22Rv1 (cell line): Measurements from ENCODE around the gene ATXN10.
"Not testable (repeated sequence)": the region's sequence is repeated elsewhere in the genome, so short reads cannot be mapped to it uniquely, and the experiment has no call there.

Source experiments
- H3K27ac ChIP-seq: fragments of 450-650 bp; 2 replicates; pipeline ENCODE4 v1.5.1; 2017
- ZFX ChIP-seq: fragments of 450-650 bp; IDR thresholded peaks from 2 replicates; pipeline ENCODE4 v1.6.1; 2017; ENCODE audit warnings: antibody characterized with exemption, borderline replicate concordance
- TF ChIP-seq, protein P1 (sequence below): fragments of 450-650 bp; IDR thresholded peaks from 2 replicates; pipeline ENCODE4 v1.5.1; 2017; ENCODE audit warnings: mild to moderate bottlenecking

Gene ATXN10

GRCh38 chr22:45793161-45793560, 121.5 kb downstream of the ATXN10 start:
- TF ChIP-seq, protein P1, sequence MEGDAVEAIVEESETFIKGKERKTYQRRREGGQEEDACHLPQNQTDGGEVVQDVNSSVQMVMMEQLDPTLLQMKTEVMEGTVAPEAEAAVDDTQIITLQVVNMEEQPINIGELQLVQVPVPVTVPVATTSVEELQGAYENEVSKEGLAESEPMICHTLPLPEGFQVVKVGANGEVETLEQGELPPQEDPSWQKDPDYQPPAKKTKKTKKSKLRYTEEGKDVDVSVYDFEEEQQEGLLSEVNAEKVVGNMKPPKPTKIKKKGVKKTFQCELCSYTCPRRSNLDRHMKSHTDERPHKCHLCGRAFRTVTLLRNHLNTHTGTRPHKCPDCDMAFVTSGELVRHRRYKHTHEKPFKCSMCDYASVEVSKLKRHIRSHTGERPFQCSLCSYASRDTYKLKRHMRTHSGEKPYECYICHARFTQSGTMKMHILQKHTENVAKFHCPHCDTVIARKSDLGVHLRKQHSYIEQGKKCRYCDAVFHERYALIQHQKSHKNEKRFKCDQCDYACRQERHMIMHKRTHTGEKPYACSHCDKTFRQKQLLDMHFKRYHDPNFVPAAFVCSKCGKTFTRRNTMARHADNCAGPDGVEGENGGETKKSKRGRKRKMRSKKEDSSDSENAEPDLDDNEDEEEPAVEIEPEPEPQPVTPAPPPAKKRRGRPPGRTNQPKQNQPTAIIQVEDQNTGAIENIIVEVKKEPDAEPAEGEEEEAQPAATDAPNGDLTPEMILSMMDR: no peak
- no peak for TF ChIP-seq ZFX
- H3K27ac ChIP-seq: no peak overlapping the region

- TF ChIP-seq, protein P1: no peak
- no peak for TF ChIP-seq ZFX
- no peak overlapping the region for H3K27ac ChIP-seq
These were observed 122.3 kb downstream of the ATXN10 start for GRCh38 chr22:45793892-45794291.

GRCh38 chr22:45796009-45796408, 124.4 kb downstream of the ATXN10 start:
- not testable (repeated sequence) for H3K27ac ChIP-seq

- no peak for TF ChIP-seq ZFX
- TF ChIP-seq, protein P1: no peak
- no peak overlapping the region for H3K27ac ChIP-seq
These were observed 127.7 kb downstream of the ATXN10 start for GRCh38 chr22:45799291-45799690.

- no peak overlapping the region for H3K27ac ChIP-seq
- TF ChIP-seq, protein P1: no peak
- TF ChIP-seq ZFX: no peak
These were observed 130.4 kb downstream of the ATXN10 start for GRCh38 chr22:45802054-45802453.

- no peak overlapping the region for H3K27ac ChIP-seq
- no peak for TF ChIP-seq ZFX
These were observed 132.8 kb downstream of the ATXN10 start for GRCh38 chr22:45804319-45804985.

DNA sequence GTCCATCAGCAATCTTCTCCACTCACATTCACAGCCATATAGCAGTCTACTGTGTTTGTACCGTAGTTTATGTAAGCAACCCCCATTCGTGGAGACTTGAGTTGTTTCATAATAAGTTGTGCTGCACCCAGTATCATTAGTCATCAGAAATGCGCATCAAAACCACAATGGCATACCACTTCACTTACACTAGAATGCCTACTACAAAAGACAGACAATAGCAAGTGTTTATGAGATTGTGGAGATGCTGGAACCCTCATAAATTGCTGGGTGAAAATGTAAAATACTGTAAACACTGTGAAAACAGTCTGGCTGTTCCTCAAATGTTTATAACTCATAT, 133.3 kb downstream of the ATXN10 start:
- no peak overlapping the region for H3K27ac ChIP-seq

DNA sequence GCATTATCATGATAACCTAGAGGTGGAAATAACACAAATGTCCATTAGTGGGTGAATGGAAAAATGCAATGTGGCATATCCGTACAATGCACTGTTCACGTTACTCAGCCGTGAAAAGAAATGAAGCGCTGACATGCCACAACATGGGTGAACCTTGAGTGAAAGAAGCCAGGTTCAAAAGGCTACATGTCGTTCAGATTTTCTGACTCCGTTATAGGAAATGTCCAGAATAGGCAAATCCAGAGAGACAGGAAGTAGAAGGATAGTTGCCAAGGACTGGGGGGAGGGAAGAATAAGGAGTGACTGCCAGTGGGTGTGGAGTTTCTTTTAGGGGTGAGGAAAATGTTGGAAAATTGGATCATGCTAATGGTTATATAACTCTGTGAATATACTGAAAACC, 133.8 kb downstream of the ATXN10 start:
- no peak for TF ChIP-seq ZFX
- TF ChIP-seq, protein P1: no peak
- no peak overlapping the region for H3K27ac ChIP-seq

More for the DNA sequence above, 133.3 kb downstream of the ATXN10 start:
- TF ChIP-seq ZFX: no peak
- TF ChIP-seq, protein P1: no peak
